ENCODE measurements around the gene MORF4L1. TPM values are rescaled to one million over a fixed set of nuclear protein-coding genes. Genes with fewer than 3 reads are reported as not detected.
"Not testable (repeated sequence)": the region's sequence is repeated elsewhere in the genome, so short reads cannot be mapped to it uniquely, and the experiment has no call there.

Gene MORF4L1
- total RNA-seq, 1 donor from 2014 or later: 289 TPM

DNA sequence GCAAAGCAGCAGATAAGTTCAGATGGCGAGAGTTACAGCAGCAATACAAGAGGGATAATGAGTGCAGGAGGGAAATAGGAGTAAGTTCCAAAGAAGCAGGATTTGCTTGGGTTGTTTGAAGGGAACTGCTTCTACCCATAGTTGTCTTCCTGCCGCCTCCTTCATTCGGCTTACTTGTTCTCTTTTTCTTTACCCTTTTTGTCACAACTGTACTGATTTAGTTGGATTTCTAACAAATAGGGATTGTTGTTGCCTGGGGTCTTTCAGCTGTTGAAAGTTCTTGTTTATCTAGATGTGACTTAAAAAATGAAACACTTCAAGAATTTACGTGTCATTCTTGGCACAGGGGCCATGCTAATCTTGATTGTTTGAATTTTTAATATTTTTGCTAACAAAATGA, 25.9 kb downstream of the MORF4L1 start:
- Mint-ChIP-seq H3K36me3 (ENCODE audit: low read depth) (peaks cover 61% of the 10 kb centered on the region), H3K27me3 (no peaks in the 10 kb centered on the region), H3K4me3 (no peak overlapping the region), H3K27ac (no peak overlapping the region), H3K4me1 (peaks cover 7% of the 10 kb centered on the region), H3K9me3 (no peaks in the 10 kb centered on the region)
- intact Hi-C loops (cut with micrococcal nuclease): no loop called here
- no peak for DNase-seq

- H3K9me3 Mint-ChIP-seq; H3K4me1 Mint-ChIP-seq; H3K4me3 Mint-ChIP-seq; H3K27ac Mint-ChIP-seq; H3K27me3 Mint-ChIP-seq; DNase-seq; intact Hi-C loops (cut with micrococcal nuclease): not testable (repeated sequence)
- peaks cover 60% of the 10 kb centered on the region for H3K36me3 Mint-ChIP-seq (ENCODE audit: low read depth)
These were observed 28.3 kb downstream of the MORF4L1 start for GRCh38 chr15:78900819-78901533.

GRCh38 chr15:78902281-78903032, 29.8 kb downstream of the MORF4L1 start:
- H3K9me3 Mint-ChIP-seq; H3K4me1 Mint-ChIP-seq; H3K27ac Mint-ChIP-seq; intact Hi-C loops (cut with micrococcal nuclease); H3K27me3 Mint-ChIP-seq; DNase-seq; H3K4me3 Mint-ChIP-seq: not testable (repeated sequence)
- peaks cover 63% of the 10 kb centered on the region for H3K36me3 Mint-ChIP-seq (ENCODE audit: low read depth)

DNA sequence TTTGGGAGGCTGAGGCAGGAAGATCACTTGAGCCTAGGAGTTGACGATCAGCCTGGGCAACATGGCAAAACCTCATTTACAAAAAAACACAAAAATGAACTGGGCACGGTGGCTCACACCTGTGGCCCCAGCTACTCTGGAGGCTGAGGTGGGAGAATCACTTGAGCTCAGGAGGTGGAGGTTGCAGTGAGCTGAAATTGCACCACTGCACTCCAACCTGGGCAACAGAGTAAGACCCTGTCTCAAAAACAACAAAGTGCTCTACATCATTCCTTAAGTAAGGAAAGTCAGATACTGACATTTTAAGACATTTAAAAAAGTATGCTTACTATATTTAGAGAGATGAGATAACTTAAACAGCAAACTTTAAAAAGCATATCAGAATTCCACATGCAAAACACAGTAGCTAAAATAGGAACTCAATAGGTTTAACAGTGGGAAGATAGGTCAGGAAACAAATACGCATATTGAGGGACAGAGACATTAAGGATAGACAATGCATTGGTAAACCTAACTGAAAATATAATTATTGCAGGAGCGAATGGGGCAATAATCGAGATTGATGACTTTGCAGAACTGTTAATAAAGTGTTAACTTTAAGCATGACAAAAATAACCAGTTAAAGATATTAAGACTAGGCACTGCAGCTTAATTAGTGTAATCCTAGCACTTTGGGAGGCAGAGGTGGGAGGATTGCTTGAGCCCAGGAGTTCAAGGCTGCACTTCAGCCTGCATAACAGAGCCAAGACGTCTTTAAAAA, 32.1 kb downstream of the MORF4L1 start:
- intact Hi-C loops (cut with micrococcal nuclease): no loop called here

GRCh38 chr15:78906316-78906620, 33.6 kb downstream of the MORF4L1 start:
- intact Hi-C loops (cut with micrococcal nuclease): no loop called here
- Mint-ChIP-seq H3K4me3 (no peak overlapping the region), H3K4me1 (peaks cover 14% of the 10 kb centered on the region), H3K9me3 (no peaks in the 10 kb centered on the region), H3K27ac (no peak overlapping the region), H3K36me3 (ENCODE audit: low read depth) (peaks cover 58% of the 10 kb centered on the region), H3K27me3 (no peaks in the 10 kb centered on the region)
- no peak for DNase-seq

More for the DNA sequence above, 32.1 kb downstream of the MORF4L1 start:
- Mint-ChIP-seq H3K27me3 (no peaks in the 10 kb centered on the region), H3K4me1 (peaks cover 7% of the 10 kb centered on the region), H3K4me3 (no peak overlapping the region), H3K36me3 (ENCODE audit: low read depth) (peaks cover 53% of the 10 kb centered on the region), H3K27ac (no peak overlapping the region), H3K9me3 (no peaks in the 10 kb centered on the region)
- DNase-seq: no peak

DNA sequence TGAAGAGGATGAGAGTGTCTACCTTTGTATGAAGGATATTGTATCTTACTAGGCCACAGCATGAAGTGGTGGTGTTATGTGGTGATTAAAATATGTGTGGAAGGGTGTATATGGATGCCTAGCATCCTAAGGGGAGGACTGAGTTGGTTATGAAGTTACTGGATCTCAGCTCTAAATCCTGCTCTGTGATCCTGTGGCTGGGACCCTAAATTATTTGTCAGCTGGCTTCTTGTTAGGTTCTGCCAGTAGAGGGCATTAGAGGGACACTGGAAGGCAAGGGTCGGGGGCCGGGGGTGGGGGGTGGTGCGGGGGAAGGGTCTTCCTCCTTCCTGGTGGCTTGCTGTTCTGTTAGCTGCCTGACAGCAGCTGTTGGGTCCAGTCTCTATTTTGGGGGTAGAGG, 34.9 kb downstream of the MORF4L1 start:
- H3K36me3 Mint-ChIP-seq (ENCODE audit: low read depth): peaks cover 56% of the 10 kb centered on the region
- H3K27me3 Mint-ChIP-seq: no peaks in the 10 kb centered on the region
- no peak for DNase-seq
- no peak overlapping the region for H3K27ac Mint-ChIP-seq
- no peaks in the 10 kb centered on the region for H3K9me3 Mint-ChIP-seq
- intact Hi-C loops (cut with micrococcal nuclease): no loop called here
- H3K4me1 Mint-ChIP-seq: peaks cover 16% of the 10 kb centered on the region
- no peak overlapping the region for H3K4me3 Mint-ChIP-seq

DNA sequence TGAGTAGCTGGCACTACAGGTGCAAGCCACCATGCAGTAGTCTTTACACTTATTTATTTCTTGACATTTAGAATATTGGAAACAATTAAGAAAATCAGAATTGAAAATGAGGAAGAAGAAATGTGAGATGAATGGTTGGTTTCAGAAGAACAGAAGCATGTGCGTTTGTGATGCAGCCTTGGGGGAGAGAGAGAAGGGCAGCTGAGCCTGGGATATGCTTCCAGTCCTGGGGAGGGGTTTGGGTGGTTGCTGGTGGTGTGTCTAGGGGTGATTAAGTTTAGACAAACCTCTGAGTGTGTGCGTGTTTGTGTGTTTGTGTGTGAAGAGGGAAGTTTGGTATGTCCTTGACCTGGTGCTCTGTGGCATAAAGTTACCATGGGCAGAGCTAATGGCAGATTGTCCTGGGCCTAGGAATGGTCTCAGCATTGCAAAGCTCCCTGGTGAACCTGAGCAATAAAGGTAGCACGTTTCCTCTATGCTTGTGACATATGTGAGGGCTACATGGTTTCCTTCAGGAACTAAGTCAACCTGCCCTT, 36.5 kb downstream of the MORF4L1 start:
- Mint-ChIP-seq H3K4me1 (peaks cover 16% of the 10 kb centered on the region), H3K27me3 (no peaks in the 10 kb centered on the region), H3K9me3 (no peaks in the 10 kb centered on the region), H3K36me3 (ENCODE audit: low read depth) (peaks cover 55% of the 10 kb centered on the region), H3K27ac (no peak overlapping the region), H3K4me3 (no peak overlapping the region)
- no peak for DNase-seq
- intact Hi-C loops (cut with micrococcal nuclease): loop anchor here (2.0 kb wide), 1 partner anchor 276 kb away; no protein-coding TSS in a partner anchor

GRCh38 chr15:78909791-78910228, 37.1 kb downstream of the MORF4L1 start:
- H3K9me3 Mint-ChIP-seq: no peaks in the 10 kb centered on the region
- peaks cover 17% of the 10 kb centered on the region for H3K4me1 Mint-ChIP-seq
- H3K36me3 Mint-ChIP-seq (ENCODE audit: low read depth): peaks cover 52% of the 10 kb centered on the region
- peak overlapping the region; percentile 22 for H3K27ac Mint-ChIP-seq
- peak; percentile 77 for DNase-seq
- intact Hi-C loops (cut with micrococcal nuclease): loop anchor here (2.0 kb wide), 2 partner anchors 67 to 275 kb away; no protein-coding TSS in a partner anchor
- H3K4me3 Mint-ChIP-seq: no peak overlapping the region
- H3K27me3 Mint-ChIP-seq: no peaks in the 10 kb centered on the region

DNA sequence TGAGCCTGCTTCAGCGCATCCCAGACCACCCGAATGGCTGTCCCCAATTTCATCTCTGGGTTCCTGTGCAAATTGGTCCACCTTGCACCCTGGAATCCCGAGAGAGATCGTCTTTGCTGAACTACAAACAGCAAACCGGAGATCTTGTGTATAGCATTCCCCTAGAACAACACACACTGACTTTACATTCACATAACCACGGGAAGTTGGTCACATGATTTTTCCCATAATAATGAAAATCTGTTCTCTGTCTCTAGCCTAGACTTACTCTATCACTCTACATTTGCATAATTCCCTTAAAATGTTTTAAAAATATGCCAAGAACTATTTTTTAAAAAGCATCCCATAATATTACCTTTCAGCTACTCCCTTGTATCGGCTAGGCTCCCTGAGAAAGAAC, 37.6 kb downstream of the MORF4L1 start:
- H3K36me3 Mint-ChIP-seq (ENCODE audit: low read depth): peaks cover 52% of the 10 kb centered on the region
- intact Hi-C loops (cut with micrococcal nuclease): loop anchor here (2.0 kb wide), 1 partner anchor 67 kb away; no protein-coding TSS in a partner anchor
- H3K27me3 Mint-ChIP-seq: no peaks in the 10 kb centered on the region
- no peak for DNase-seq
- no peaks in the 10 kb centered on the region for H3K9me3 Mint-ChIP-seq
- no peak overlapping the region for H3K4me3 Mint-ChIP-seq
- H3K27ac Mint-ChIP-seq: peak overlapping the region; percentile 22
- peaks cover 17% of the 10 kb centered on the region for H3K4me1 Mint-ChIP-seq

GRCh38 chr15:78912316-78912715, 39.6 kb downstream of the MORF4L1 start:
- H3K36me3 Mint-ChIP-seq (ENCODE audit: low read depth): peaks cover 39% of the 10 kb centered on the region
- no peaks in the 10 kb centered on the region for H3K27me3 Mint-ChIP-seq
- H3K4me3 Mint-ChIP-seq: no peak overlapping the region
- no peaks in the 10 kb centered on the region for H3K9me3 Mint-ChIP-seq
- H3K4me1 Mint-ChIP-seq: peaks cover 19% of the 10 kb centered on the region
- no peak for DNase-seq
- H3K27ac Mint-ChIP-seq: no peak overlapping the region
- intact Hi-C loops (cut with micrococcal nuclease): no loop called here

DNA sequence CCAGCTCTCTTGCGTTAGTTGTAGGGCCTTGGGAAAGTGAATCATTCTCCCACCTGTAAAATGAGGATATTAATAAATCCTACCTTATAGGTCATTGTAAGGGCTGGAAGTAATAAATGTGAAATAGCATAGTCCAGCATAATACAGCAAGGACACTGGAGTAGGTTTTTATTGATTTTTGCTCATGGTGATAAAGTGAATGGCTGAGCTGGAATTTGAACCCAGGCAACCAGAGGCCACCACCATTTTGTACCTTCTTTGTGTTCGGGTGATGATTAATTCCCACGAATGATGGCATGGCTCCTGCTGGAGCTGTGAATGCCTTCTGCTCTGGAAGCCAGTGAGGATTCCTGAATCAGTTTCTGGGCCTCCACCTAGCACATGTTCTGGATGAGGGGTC, 40.3 kb downstream of the MORF4L1 start:
- peaks cover 19% of the 10 kb centered on the region for H3K4me1 Mint-ChIP-seq
- no peak for DNase-seq
- intact Hi-C loops (cut with micrococcal nuclease): no loop called here
- no peak overlapping the region for H3K27ac Mint-ChIP-seq
- no peaks in the 10 kb centered on the region for H3K9me3 Mint-ChIP-seq
- H3K36me3 Mint-ChIP-seq (ENCODE audit: low read depth): peaks cover 33% of the 10 kb centered on the region
- H3K27me3 Mint-ChIP-seq: no peaks in the 10 kb centered on the region
- H3K4me3 Mint-ChIP-seq: no peak overlapping the region

- intact Hi-C loops (cut with micrococcal nuclease): no loop called here
- Mint-ChIP-seq H3K27me3 (no peaks in the 10 kb centered on the region), H3K4me3 (no peak overlapping the region), H3K36me3 (ENCODE audit: low read depth) (peaks cover 37% of the 10 kb centered on the region), H3K27ac (peak overlapping the region; percentile 78), H3K4me1 (peaks cover 17% of the 10 kb centered on the region), H3K9me3 (no peaks in the 10 kb centered on the region)
- no peak for DNase-seq
These were observed 41.5 kb downstream of the MORF4L1 start for GRCh38 chr15:78914027-78914764.

DNA sequence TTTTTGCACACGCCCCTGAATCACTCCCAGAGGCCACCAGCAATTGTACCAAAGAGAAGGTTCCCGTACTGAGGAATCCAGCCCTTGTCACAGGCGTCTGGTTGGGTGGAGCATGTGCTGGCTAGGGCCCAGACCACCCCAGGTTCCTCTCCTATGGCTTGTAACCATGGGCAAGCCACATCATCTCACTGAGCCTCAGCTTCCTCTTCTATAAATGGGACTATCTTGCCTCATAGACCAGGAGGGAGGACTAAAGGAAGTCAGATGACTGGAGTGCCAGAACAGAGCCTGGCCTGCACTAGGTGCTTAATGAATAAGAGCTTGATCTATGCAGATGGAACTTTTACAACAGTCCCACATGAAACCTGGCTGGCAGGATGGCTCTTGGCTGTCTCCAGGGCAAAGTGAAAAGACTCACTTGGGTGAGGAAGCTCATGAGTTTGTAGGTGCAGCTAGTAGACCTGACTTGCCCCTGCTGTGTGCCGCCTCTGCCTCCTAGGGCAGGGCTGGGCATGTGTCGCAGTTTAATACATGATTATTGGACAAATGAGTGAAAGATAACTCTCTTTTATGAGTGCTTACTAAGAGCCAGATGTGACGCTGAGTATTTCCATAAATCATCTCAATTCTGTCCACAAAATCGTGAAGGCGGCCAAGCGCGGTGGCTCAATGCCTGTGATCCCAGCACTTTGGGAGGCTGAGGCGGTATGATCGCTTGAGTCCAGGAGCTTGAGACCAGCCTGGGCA, 42.8 kb downstream of the MORF4L1 start:
- H3K9me3 Mint-ChIP-seq: no peaks in the 10 kb centered on the region
- H3K4me1 Mint-ChIP-seq: peaks cover 8% of the 10 kb centered on the region

More for the DNA sequence above, 42.8 kb downstream of the MORF4L1 start:
- DNase-seq: no peak
- Mint-ChIP-seq H3K4me3 (no peak overlapping the region), H3K27ac (peak overlapping the region; percentile 29), H3K27me3 (no peaks in the 10 kb centered on the region), H3K36me3 (ENCODE audit: low read depth) (peaks cover 31% of the 10 kb centered on the region)
- intact Hi-C loops (cut with micrococcal nuclease): no loop called here

All from activated CD4-positive, alpha-beta T cell treated with anti-CD3 and anti-CD28 coated beads, Interleukin-2, amount 10 ng/mL, durations not matched to agents 24 days and 14 days (primary cell).